Mucosa of rectum (tissue), 2 donors: ENCODE measurements around the gene VLDLR.

Experiments used
- H3K27ac ChIP-seq, 2 donors: one replicate each; pipeline ENCODE4 v1.7.0; 2013; ENCODE audit warnings: inconsistent platforms in 2 of 2, low read depth in 2 of 2, low read length in 2 of 2
- H3K27me3 ChIP-seq, 2 donors: one replicate each; pipeline ENCODE4 v1.7.0; 2013; ENCODE audit warnings: low read length in 2 of 2; ENCODE audit not compliant: control insufficient read depth in 2 of 2, insufficient read depth in 2 of 2
- H3K36me3 ChIP-seq, 2 donors: one replicate each; pipeline ENCODE4 v1.7.0; 2013; ENCODE audit warnings: low read length in 2 of 2; ENCODE audit not compliant: control insufficient read depth in 2 of 2, insufficient read depth in 2 of 2
- H3K4me1 ChIP-seq, 2 donors: one replicate each; pipeline ENCODE4 v1.7.0; 2013; ENCODE audit warnings: low read length in 2 of 2, mild to moderate bottlenecking in 1 of 2; ENCODE audit not compliant: control insufficient read depth in 2 of 2, insufficient read depth in 2 of 2
- H3K4me3 ChIP-seq, 2 donors: one replicate each; pipeline ENCODE4 v1.7.0; 2013; ENCODE audit warnings: low read length in 2 of 2
- H3K9ac ChIP-seq, 2 donors: one replicate each; pipeline ENCODE4 v1.7.0; 2013; ENCODE audit warnings: low read length in 2 of 2, low read depth in 1 of 2, mild to moderate bottlenecking in 1 of 2
- H3K9me3 ChIP-seq, 2 donors: one replicate each; pipeline ENCODE4 v1.7.0; 2013; ENCODE audit warnings: low read length in 2 of 2; ENCODE audit not compliant: control insufficient read depth in 2 of 2
- donor health status: healthy.
- donor health status: Normal muscosa, but diverticular disease.

Gene VLDLR

DNA sequence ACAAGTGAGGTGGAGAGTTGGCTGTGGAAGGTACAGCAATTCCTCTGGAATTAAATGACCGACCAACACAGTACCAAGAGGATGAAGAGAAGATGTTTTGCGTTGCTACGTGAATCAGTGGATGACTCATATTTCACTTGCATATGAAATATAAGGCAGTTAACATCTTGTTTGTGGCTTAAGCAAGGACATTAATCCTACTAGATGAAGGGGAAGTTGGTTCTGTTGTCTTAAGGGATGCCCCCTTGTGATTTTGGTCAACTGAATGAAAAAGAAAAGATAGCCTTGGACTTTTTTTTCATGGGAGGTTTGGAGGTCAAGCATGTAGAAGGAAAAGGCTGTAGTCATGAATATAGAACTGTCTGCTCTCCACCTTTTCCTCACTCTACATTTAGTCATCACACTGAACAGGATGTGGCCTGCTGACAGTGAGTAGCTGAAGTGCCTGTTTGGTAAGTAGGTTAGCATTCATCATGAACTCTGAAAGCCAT lies 33.9 kb downstream of the VLDLR start:
- Histone ChIP-seq H3K9ac (no peak overlapping the region), H3K27me3 (no peaks in the 10 kb centered on the region), H3K36me3 (peaks cover 0 to 2% of the 10 kb centered on the region in 2 donors), H3K4me1 (no peaks in the 10 kb centered on the region), H3K4me3 (no peak overlapping the region), H3K9me3 (no peaks in the 10 kb centered on the region), H3K27ac (peak overlapping the region in 1 of 2 donors; percentile 32)

GRCh38 chr9:2657427-2657826 lies 35.8 kb downstream of the VLDLR start:
- H3K4me1 ChIP-seq: no peaks in the 10 kb centered on the region
- no peak overlapping the region for H3K27ac ChIP-seq
- no peak overlapping the region for H3K9ac ChIP-seq
- no peaks in the 10 kb centered on the region for H3K27me3 ChIP-seq
- H3K36me3 ChIP-seq: no peaks in the 10 kb centered on the region
- no peaks in the 10 kb centered on the region for H3K9me3 ChIP-seq
- H3K4me3 ChIP-seq: no peak overlapping the region

DNA sequence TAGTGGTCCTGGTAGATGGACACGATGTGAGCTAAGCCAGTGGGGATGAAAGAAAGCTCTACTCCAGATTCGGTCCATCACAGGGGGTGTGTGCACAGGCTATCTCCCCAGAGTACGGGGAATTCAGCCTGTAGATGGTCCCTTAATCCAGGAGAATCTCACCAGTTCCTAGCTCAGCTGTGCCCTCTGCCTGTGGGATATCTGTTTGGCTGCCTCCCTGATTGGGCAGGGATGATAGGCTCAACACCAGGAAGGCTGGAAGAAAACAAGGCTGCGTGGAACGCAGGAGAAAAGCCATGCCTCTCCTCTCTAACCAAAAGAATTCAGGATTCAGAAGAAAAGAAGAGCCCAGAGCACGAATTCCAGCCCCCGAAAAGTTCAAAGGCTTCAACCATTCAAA lies 40.9 kb downstream of the VLDLR start:
- no peaks in the 10 kb centered on the region for H3K27me3 ChIP-seq
- H3K36me3 ChIP-seq: no peaks in the 10 kb centered on the region
- no peak overlapping the region for H3K9ac ChIP-seq
- H3K4me1 ChIP-seq: no peaks in the 10 kb centered on the region
- H3K4me3 ChIP-seq: no peak overlapping the region
- no peaks in the 10 kb centered on the region for H3K9me3 ChIP-seq
- H3K27ac ChIP-seq: no peak overlapping the region

DNA sequence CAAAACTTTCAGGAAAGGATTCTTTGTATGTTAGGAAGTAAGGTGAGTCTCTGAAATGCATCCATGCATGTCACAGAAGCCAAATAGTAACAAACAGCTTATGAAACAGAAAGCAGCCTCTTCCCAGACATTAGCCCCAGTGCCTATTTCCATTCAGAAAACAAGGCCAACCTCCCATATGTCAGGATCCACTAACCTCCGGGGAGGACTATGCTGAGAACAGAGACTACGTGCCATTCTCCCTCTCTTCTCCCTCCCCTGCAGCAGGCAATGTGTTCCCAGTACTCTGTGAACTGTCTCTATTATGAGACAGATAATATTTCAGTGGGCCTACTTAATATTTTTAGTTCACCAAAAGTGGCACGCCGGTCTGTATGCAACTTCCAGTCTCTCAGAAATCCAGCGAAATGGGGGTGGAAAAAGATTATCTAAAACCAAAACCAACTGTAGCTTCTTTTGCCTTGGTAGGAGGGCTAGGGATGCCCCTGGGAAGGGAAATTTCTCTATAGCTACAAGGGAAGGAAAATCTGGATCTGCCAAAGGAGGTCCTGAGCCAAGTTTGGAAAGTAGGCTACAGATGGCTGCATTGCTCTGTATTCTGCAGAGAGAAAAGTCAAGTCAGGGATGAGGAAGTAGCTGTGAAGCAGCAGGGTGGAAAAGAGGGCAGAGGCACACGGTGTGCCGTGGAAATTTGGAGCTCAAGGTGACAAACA lies 42.0 kb downstream of the VLDLR start:
- Histone ChIP-seq H3K27ac (no peak overlapping the region), H3K9ac (no peak overlapping the region), H3K4me1 (no peaks in the 10 kb centered on the region), H3K9me3 (no peaks in the 10 kb centered on the region), H3K36me3 (no peaks in the 10 kb centered on the region), H3K27me3 (no peaks in the 10 kb centered on the region), H3K4me3 (no peak overlapping the region)

GRCh38 chr9:2664174-2665065 lies 42.8 kb downstream of the VLDLR start:
- H3K27ac ChIP-seq: no peak overlapping the region
- H3K4me1 ChIP-seq: no peaks in the 10 kb centered on the region
- no peak overlapping the region for H3K4me3 ChIP-seq
- H3K9me3 ChIP-seq: no peaks in the 10 kb centered on the region
- H3K36me3 ChIP-seq: no peaks in the 10 kb centered on the region
- no peak overlapping the region for H3K9ac ChIP-seq
- H3K27me3 ChIP-seq: no peaks in the 10 kb centered on the region

DNA sequence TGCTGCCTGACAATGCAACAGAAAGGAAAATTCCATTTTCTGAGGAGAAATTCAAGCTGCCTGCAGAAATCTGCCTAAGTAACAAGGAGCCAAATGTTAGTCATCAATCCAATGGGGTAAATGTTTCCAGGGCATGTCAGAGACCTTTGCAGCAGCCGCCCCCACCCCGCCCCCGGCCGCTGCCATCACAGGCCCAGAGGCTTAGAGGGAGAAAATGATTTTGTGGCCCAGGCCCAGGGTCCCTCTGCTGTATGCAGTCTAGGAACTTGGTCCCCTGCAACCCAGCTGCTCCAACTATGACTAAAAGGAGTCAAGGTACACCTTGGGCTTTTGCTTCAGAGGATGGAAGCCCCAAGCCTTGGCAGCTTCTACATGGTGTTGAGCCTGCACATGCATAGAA lies 45.0 kb downstream of the VLDLR start:
- no peaks in the 10 kb centered on the region for H3K36me3 ChIP-seq
- H3K9me3 ChIP-seq: no peaks in the 10 kb centered on the region
- no peaks in the 10 kb centered on the region for H3K27me3 ChIP-seq
- H3K4me3 ChIP-seq: no peak overlapping the region
- no peak overlapping the region for H3K27ac ChIP-seq
- H3K4me1 ChIP-seq: no peaks in the 10 kb centered on the region
- no peak overlapping the region for H3K9ac ChIP-seq

DNA sequence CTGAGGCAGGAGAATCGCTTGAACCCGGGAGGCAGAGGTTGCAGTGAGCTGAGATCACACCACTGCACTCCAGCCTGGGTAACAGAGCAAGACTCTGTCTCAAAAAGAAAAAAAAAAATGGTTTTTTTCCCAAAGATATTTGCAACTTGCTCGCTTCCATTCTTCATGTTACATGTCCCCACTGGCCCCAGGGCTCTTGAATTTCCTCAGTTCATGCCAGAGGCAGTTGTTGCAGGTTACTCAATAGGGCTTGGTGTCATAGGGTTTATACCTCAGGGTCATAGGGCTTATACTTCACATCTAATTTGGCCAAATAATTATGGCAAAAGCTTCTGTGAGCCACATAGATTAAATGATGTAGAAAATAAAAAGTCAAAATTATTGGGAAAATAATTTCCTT lies 51.6 kb downstream of the VLDLR start:
- no peak overlapping the region for H3K27ac ChIP-seq
- no peak overlapping the region for H3K9ac ChIP-seq
- no peak overlapping the region for H3K4me3 ChIP-seq
- H3K27me3 ChIP-seq: no peaks in the 10 kb centered on the region
- H3K9me3 ChIP-seq: no peaks in the 10 kb centered on the region
- no peaks in the 10 kb centered on the region for H3K36me3 ChIP-seq
- H3K4me1 ChIP-seq: no peaks in the 10 kb centered on the region

- Histone ChIP-seq H3K4me3 (no peak overlapping the region), H3K4me1 (no peaks in the 10 kb centered on the region), H3K36me3 (no peaks in the 10 kb centered on the region), H3K9ac (no peak overlapping the region), H3K9me3 (no peaks in the 10 kb centered on the region), H3K27me3 (no peaks in the 10 kb centered on the region), H3K27ac (no peak overlapping the region)
Observed at GRCh38 chr9:2674141-2674824, 52.7 kb downstream of the VLDLR start.

DNA sequence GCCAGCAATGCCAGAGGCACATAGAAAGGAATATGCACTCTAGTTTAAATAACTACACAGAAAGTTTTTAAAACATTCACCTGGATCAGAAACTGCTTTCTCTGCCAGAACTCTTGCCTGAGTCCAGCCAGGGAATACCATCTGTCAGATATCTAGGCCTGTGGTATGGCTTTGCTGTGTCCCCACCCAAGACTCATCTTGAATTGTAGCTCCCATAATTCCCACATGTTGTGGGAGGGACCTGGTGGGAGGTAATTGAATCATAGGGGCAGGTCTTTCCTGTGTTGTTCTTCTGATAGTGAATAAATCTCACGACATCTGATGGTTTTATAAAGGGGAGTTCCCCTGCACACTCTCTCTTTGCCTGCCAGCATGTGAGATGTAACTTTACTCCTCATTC lies 54.2 kb downstream of the VLDLR start:
- H3K4me3 ChIP-seq: no peak overlapping the region
- H3K27me3 ChIP-seq: no peaks in the 10 kb centered on the region
- no peak overlapping the region for H3K27ac ChIP-seq
- H3K36me3 ChIP-seq: no peaks in the 10 kb centered on the region
- H3K9me3 ChIP-seq: no peaks in the 10 kb centered on the region
- no peak overlapping the region for H3K9ac ChIP-seq
- no peaks in the 10 kb centered on the region for H3K4me1 ChIP-seq

GRCh38 chr9:2676466-2676865 lies 54.9 kb downstream of the VLDLR start:
- no peak overlapping the region for H3K27ac ChIP-seq

More at GRCh38 chr9:2676466-2676865, 54.9 kb downstream of the VLDLR start:
- H3K4me3 ChIP-seq: no peak overlapping the region
- no peak overlapping the region for H3K9ac ChIP-seq
- H3K27me3 ChIP-seq: no peaks in the 10 kb centered on the region
- no peaks in the 10 kb centered on the region for H3K9me3 ChIP-seq
- H3K4me1 ChIP-seq: no peaks in the 10 kb centered on the region
- no peaks in the 10 kb centered on the region for H3K36me3 ChIP-seq
